Activated CD4-positive, alpha-beta T cell treated with anti-CD3 and anti-CD28 coated beads for 24 hours (primary cell): ENCODE data around the gene ELK4.
"Not testable (repeated sequence)": the region's sequence is repeated elsewhere in the genome, so short reads cannot be mapped to it uniquely, and the experiment has no call there.

ENCODE experiments used
- DNase-seq, 2 donors: peaks; one replicate each; pipeline ENCODE4 v3.0.0-alpha.2; 2020; ENCODE audit warnings: low read depth in 2 of 2

The ELK4 gene

GRCh38 chr1:205664399-205665017, 32.7 kb upstream of the ELK4 start:
- no peak for DNase-seq

GRCh38 chr1:205663286-205663936, 31.6 kb upstream of the ELK4 start:
- no peak for DNase-seq

GRCh38 chr1:205662791-205663190, 31.0 kb upstream of the ELK4 start:
- DNase-seq = no peak

GRCh38 chr1:205662135-205662738, 30.4 kb upstream of the ELK4 start:
- DNase-seq = no peak

- no peak for DNase-seq
Measured at GRCh38 chr1:205661429-205662134, 29.8 kb upstream of the ELK4 start.

- no peak for DNase-seq
Measured at GRCh38 chr1:205660361-205660760, 28.6 kb upstream of the ELK4 start.

GRCh38 chr1:205658943-205659581, 27.3 kb upstream of the ELK4 start:
- DNase-seq = peak; percentile 56 to 71

GRCh38 chr1:205656236-205656635, 24.4 kb upstream of the ELK4 start:
- DNase-seq = no peak

- DNase-seq = no peak
Measured at GRCh38 chr1:205652984-205653383, 21.2 kb upstream of the ELK4 start.

- no peak for DNase-seq
Measured at GRCh38 chr1:205650241-205650640, 18.4 kb upstream of the ELK4 start.

GRCh38 chr1:205645519-205645918, 13.7 kb upstream of the ELK4 start:
- DNase-seq = no peak

- no peak for DNase-seq
Measured at GRCh38 chr1:205642679-205643307, 11.0 kb upstream of the ELK4 start.

- DNase-seq = no peak
Measured at GRCh38 chr1:205639567-205639966, 7.8 kb upstream of the ELK4 start.

- DNase-seq = no peak
Measured at GRCh38 chr1:205637854-205638468, 6.2 kb upstream of the ELK4 start.

- DNase-seq = no peak
Measured at GRCh38 chr1:205636732-205637131, 4.9 kb upstream of the ELK4 start.

- DNase-seq = not testable (repeated sequence)
Measured at GRCh38 chr1:205636138-205636530, 4.3 kb upstream of the ELK4 start.

- DNase-seq = no peak
Measured at GRCh38 chr1:205633421-205633976, 1.7 kb upstream of the ELK4 start.

- no peak for DNase-seq
Measured at GRCh38 chr1:205632669-205633169, 908 bp upstream of the ELK4 start.

- DNase-seq = peak; percentile 60 to 61
Measured at GRCh38 chr1:205631010-205631767, 622 bp downstream of the ELK4 start.

GRCh38 chr1:205630651-205631009, 1.2 kb downstream of the ELK4 start:
- no peak for DNase-seq
